A549 (cell line): ENCODE measurements around the gene TCP11L1. TPM values are rescaled to one million over a fixed set of nuclear protein-coding genes. Genes with fewer than 3 reads are reported as not detected.

Experiments
- ATAC-seq, 2 experiments: fragments of 200-7000 bp in 1 of 2; fragments of >200 bp in 1 of 2; cut with Nextera tagmentation in 1 of 2; cut with Tn5 transposase in 1 of 2; 3 replicates each; pipeline versions ENCODE4 v1.8.0 to v1.9.1; 2018 to 2020; ENCODE audit warnings: mild to moderate bottlenecking in 1 of 2, moderate library complexity in 1 of 2
- CTCF ChIA-PET: fragments of 300-600 bp; sonication (Branson Sonifier 250); formaldehyde crosslinking; extraction: SDS; loops from one replicate; lab custom pipeline; 2021; ENCODE audit warnings: antibody characterized with exemption, inconsistent platforms; lab: Yijun Ruan, JAX
- POLR2A ChIA-PET: fragments of 350-600 bp; formaldehyde crosslinking; extraction: SDS; loops from one replicate; lab custom pipeline; 2021; ENCODE audit warnings: antibody characterized with exemption, inconsistent platforms; lab: Yijun Ruan, JAX
- DNase-seq, 2 experiments: peaks; one replicate each; pipeline versions ENCODE4 v3.0.0 to v3.0.0-alpha.2; 2011 to 2016; ENCODE audit warnings: low read depth in 1 of 2, low spot score in 1 of 2
- FAIRE-seq: peaks from 2 replicates; lab custom pipeline; 2011; peaks lifted over from hg19 to GRCh38; lab: Jason Lieb, UNC
- H3K27ac ChIP-seq, 2 experiments: fragments of >200 bp; sonication (Bioruptor Twin); formaldehyde crosslinking; 3 replicates each; pipeline ENCODE4 v1.5.1; 2016 to 2017
- H3K4me1 ChIP-seq: fragments of >200 bp; sonication (Bioruptor Twin); formaldehyde crosslinking; 3 replicates; pipeline ENCODE4 v1.6.1; 2016
- H3K4me2 ChIP-seq: fragments of >200 bp; sonication (Bioruptor Twin); formaldehyde crosslinking; 3 replicates; pipeline ENCODE4 v1.6.1; 2016
- H3K4me3 ChIP-seq: fragments of >200 bp; sonication (Bioruptor Twin); formaldehyde crosslinking; 3 replicates; pipeline ENCODE4 v1.5.1; 2016
- H3K9me3 ChIP-seq: fragments of >200 bp; sonication (Bioruptor Twin); formaldehyde crosslinking; 3 replicates; pipeline ENCODE4 v1.6.1; 2016
- CHD2 ChIP-seq: fragments of 150-350 bp; IDR thresholded peaks from 2 replicates; pipeline ENCODE4 v1.6.1; 2014; ENCODE audit warnings: low read length; ENCODE audit not compliant: partially characterized antibody
- CHD4 ChIP-seq: fragments of 200-600 bp; sonication (generic); IDR thresholded peaks from 2 replicates; pipeline ENCODE4 v1.6.1; 2016; ENCODE audit warnings: antibody characterized with exemption, mild to moderate bottlenecking, borderline replicate concordance
- CTCF ChIP-seq: fragments of >200 bp; sonication (Bioruptor Twin); formaldehyde crosslinking; IDR thresholded peaks from 3 replicates; pipeline ENCODE4 v1.5.1; 2016
- FOSB ChIP-seq: fragments of 250-450 bp; sonication (Bioruptor Pico); IDR thresholded peaks from 2 replicates; pipeline ENCODE4 v1.5.0; 2020; ENCODE audit warnings: mild to moderate bottlenecking, moderate library complexity
- FOXS1 ChIP-seq: fragments of 250-450 bp; sonication (Bioruptor Pico); IDR thresholded peaks from 2 replicates; pipeline ENCODE4 v1.5.0; 2020; ENCODE audit warnings: mild to moderate bottlenecking, moderate library complexity
- GATA3 ChIP-seq: IDR thresholded peaks from 2 replicates; pipeline ENCODE4 v1.6.1; 2012; ENCODE audit warnings: borderline replicate concordance
- HOXA7 ChIP-seq: fragments of 250-450 bp; sonication (Bioruptor Pico); IDR thresholded peaks from 2 replicates; pipeline ENCODE4 v1.5.0; 2020; ENCODE audit warnings: mild to moderate bottlenecking, moderate library complexity
- JUN ChIP-seq, 2 experiments: fragments of >200 bp; sonication (Bioruptor Twin); formaldehyde crosslinking; IDR thresholded peaks; 2 replicates in 1 of 2; 3 replicates in 1 of 2; pipeline ENCODE4 v1.6.1; 2016 to 2017
- JUNB ChIP-seq: fragments of >200 bp; sonication (Bioruptor Twin); formaldehyde crosslinking; IDR thresholded peaks from 2 replicates; pipeline ENCODE4 v1.6.1; 2016
- KDM5A ChIP-seq: fragments of 200-600 bp; sonication (generic); IDR thresholded peaks from 2 replicates; pipeline ENCODE4 v1.6.1; 2016; ENCODE audit warnings: antibody characterized with exemption, mild to moderate bottlenecking
- MYC ChIP-seq: IDR thresholded peaks from 2 replicates; pipeline ENCODE4 v1.6.1; 2012; ENCODE audit warnings: mild to moderate bottlenecking, inconsistent platforms, low read length, improper control_type of control experiment, borderline replicate concordance
- PBX3 ChIP-seq: IDR thresholded peaks from 2 replicates; pipeline ENCODE4 v1.6.1; 2012
- POLR2A ChIP-seq: IDR thresholded peaks from 2 replicates; pipeline ENCODE4 v1.6.1; 2012; ENCODE audit warnings: mild to moderate bottlenecking, low read length
- POLR2AphosphoS2 ChIP-seq: conservative IDR thresholded peaks from 2 replicates; pipeline ENCODE4 v1.6.1; 2012; ENCODE audit warnings: low read length, improper control_type of control experiment, inconsistent platforms
- RAD21 ChIP-seq, 2 experiments: fragments of >200 bp in 1 of 2; sonication (Bioruptor Twin) in 1 of 2; formaldehyde crosslinking in 1 of 2; IDR thresholded peaks in 1 of 2; conservative IDR thresholded peaks in 1 of 2; 2 replicates in 1 of 2; 3 replicates in 1 of 2; pipeline ENCODE4 v1.6.1; 2012 to 2018; ENCODE audit warnings: inconsistent platforms in 1 of 2
- SMC3 ChIP-seq: fragments of >200 bp; sonication (Bioruptor Twin); formaldehyde crosslinking; IDR thresholded peaks from 3 replicates; pipeline ENCODE4 v1.6.1; 2018; ENCODE audit warnings: inconsistent platforms
- WGBS: methylation state at CpG from one replicate; pipeline ENCODE4 v1.1.6; 2017; ENCODE audit errors: missing lambda C conversion rate; 5-methylcytosine and 5-hydroxymethylcytosine counted together
- polyA plus RNA-seq, 4 experiments: library from polyadenylated mRNA; depleted of rRNA in 3 of 4; stranded (reverse); fragments of >200 nt; fragmentation: RNase III in 1 of 4; extraction: RNeasy Plus Mini Kit Qiagen cat#74134 plus additional on column Dnase treatment in 1 of 4; gene quantifications; 2 replicates in 3 of 4; 3 replicates in 1 of 4; pipeline ENCODE4 v1.2.3, GENCODE V29; 2011 to 2017

The TCP11L1 gene
- polyA plus RNA-seq, 2 of the 4 experiments (the other 2 are of a cell fraction) = 30.3 to 42.1 TPM

GRCh38 chr11:33064866-33065265 is 25.5 kb downstream of the TCP11L1 start:
- WGBS = 86% methylated on average over 5 of the region's 5 CpGs
- H3K9me3 ChIP-seq = no peaks in the 10 kb centered on the region
- DNase-seq (no peak), FAIRE-seq (no peak), ATAC-seq (no peak)
- H3K27ac ChIP-seq = peak overlapping the region; percentile 85 to 88
- ChIA-PET CTCF (interaction anchor here (0.5 to 7.8 kb wide), 35 partner anchors 8 to 256 kb away, joined by 3 to 88 read pairs (median 5); partner anchors contain the start of genes DEPDC7, QSER1 and TCP11L1), POLR2A (interaction anchor here (1.0 to 1.5 kb wide), 2 partner anchors 21 to 25 kb away, joined by 4 to 17 read pairs; partner anchors contain the start of gene TCP11L1)
- peaks cover 54% of the 10 kb centered on the region for H3K4me1 ChIP-seq
- H3K4me2 ChIP-seq = no peak overlapping the region
- H3K4me3 ChIP-seq = no peak overlapping the region
- TF ChIP-seq POLR2A (no peak), MYC (no peak), CHD2 (no peak), POLR2AphosphoS2 (no peak), JUN (IDR thresholded peaks at IDR 0.05) (no peak), KDM5A (no peak)

- Histone ChIP-seq H3K4me1 (peaks cover 46% of the 10 kb centered on the region), H3K4me3 (no peak overlapping the region), H3K9me3 (no peaks in the 10 kb centered on the region), H3K4me2 (no peak overlapping the region), H3K27ac (peak overlapping the region; percentile 85 to 88; a peak in 5 of 6 replicates)
- FAIRE-seq (no peak), ATAC-seq (peak; percentile 77 to 82), DNase-seq (peak; percentile 56 to 77)
- TF ChIP-seq SMC3 (peak; percentile 97), CTCF (peak; percentile 88), CHD4 (no peak), FOSB (CRISPR knock-in tag) (no peak), RAD21 (conservative IDR thresholded peaks at IDR 0.05 in 1 of 2, IDR thresholded peaks at IDR 0.05 in 1 of 2) (peak; percentile 95), PBX3 (no peak), CHD2 (no peak), FOXS1 (CRISPR knock-in tag) (no peak)
- 61% methylated on average over 19 of the region's 22 CpGs for WGBS
- POLR2A ChIA-PET = interaction anchor here (0.7 to 1.5 kb wide), 4 partner anchors 20 to 173 kb away, joined by 3 to 17 read pairs (median 4); partner anchors contain the start of genes QSER1 and TCP11L1
- CTCF ChIA-PET = interaction anchor here (0.6 to 7.8 kb wide), 42 partner anchors 8 to 260 kb away, joined by 3 to 88 read pairs (median 5); partner anchors contain the start of genes DEPDC7, QSER1 and TCP11L1
Measured at GRCh38 chr11:33065445-33066178, 26.2 kb downstream of the TCP11L1 start.

GRCh38 chr11:33067294-33067693 is 27.9 kb downstream of the TCP11L1 start:
- WGBS = 91% methylated on average over 2 of the region's 3 CpGs
- TF ChIP-seq HOXA7 (CRISPR knock-in tag) (no peak), JUNB (no peak), GATA3 (no peak), JUN (IDR thresholded peaks at IDR 0.05) (no peak)
- H3K4me3 ChIP-seq = no peak overlapping the region
- no peak overlapping the region for H3K4me2 ChIP-seq
- no peak for FAIRE-seq
- DNase-seq = no peak
- H3K27ac ChIP-seq = peak overlapping the region in 1 of 2 experiments; percentile 12; a peak in 1 of 6 replicates
- H3K4me1 ChIP-seq = peaks cover 32% of the 10 kb centered on the region
- ATAC-seq = no peak
- ChIA-PET CTCF (interaction anchor here (0.6 to 7.8 kb wide), 12 partner anchors 10 to 205 kb away, joined by 3 to 88 read pairs (median 6); partner anchors contain the start of gene DEPDC7), POLR2A (no interaction called here)
- H3K9me3 ChIP-seq = no peaks in the 10 kb centered on the region
